ENCODE results near the gene SOX4.

Gene SOX4

GRCh38 chr6:21609881-21610329 lies 16.4 kb downstream of the SOX4 start:
- TF ChIP-seq ZFP3 (CRISPR knock-in tag; IDR thresholded peaks at IDR 0.05) = no peak
- no peak for ATAC-seq

- TF ChIP-seq TOX (CRISPR knock-in tag; IDR thresholded peaks at IDR 0.05; ENCODE audit: borderline replicate concordance) (no peak), ZFP3 (CRISPR knock-in tag; IDR thresholded peaks at IDR 0.05) (no peak), ZNF565 (CRISPR knock-in tag; conservative IDR thresholded peaks at IDR 0.05; ENCODE audit: low read depth) (no peak), RARB (CRISPR knock-in tag; IDR thresholded peaks at IDR 0.05) (no peak), ESRRG (CRISPR knock-in tag; IDR thresholded peaks at IDR 0.05) (no peak), OSR1 (CRISPR knock-in tag; IDR thresholded peaks at IDR 0.05) (no peak), ZNF70 (CRISPR knock-in tag; IDR thresholded peaks at IDR 0.05) (no peak), ARNTL (CRISPR knock-in tag; IDR thresholded peaks at IDR 0.05; ENCODE audit: borderline replicate concordance, low read depth) (no peak), BACH2 (CRISPR knock-in tag; IDR thresholded peaks at IDR 0.05; ENCODE audit: borderline replicate concordance) (no peak), TSHZ2 (CRISPR knock-in tag; IDR thresholded peaks at IDR 0.05) (no peak), CREB5 (CRISPR knock-in tag; IDR thresholded peaks at IDR 0.05; ENCODE audit: low read depth) (no peak), POU6F1 (CRISPR knock-in tag; IDR thresholded peaks at IDR 0.05; ENCODE audit: borderline replicate concordance, low read depth) (no peak), ZFP30 (CRISPR knock-in tag; IDR thresholded peaks at IDR 0.05) (no peak), ISL1 (CRISPR knock-in tag; IDR thresholded peaks at IDR 0.05) (no peak)
- TF ChIP-seq, protein P1, sequence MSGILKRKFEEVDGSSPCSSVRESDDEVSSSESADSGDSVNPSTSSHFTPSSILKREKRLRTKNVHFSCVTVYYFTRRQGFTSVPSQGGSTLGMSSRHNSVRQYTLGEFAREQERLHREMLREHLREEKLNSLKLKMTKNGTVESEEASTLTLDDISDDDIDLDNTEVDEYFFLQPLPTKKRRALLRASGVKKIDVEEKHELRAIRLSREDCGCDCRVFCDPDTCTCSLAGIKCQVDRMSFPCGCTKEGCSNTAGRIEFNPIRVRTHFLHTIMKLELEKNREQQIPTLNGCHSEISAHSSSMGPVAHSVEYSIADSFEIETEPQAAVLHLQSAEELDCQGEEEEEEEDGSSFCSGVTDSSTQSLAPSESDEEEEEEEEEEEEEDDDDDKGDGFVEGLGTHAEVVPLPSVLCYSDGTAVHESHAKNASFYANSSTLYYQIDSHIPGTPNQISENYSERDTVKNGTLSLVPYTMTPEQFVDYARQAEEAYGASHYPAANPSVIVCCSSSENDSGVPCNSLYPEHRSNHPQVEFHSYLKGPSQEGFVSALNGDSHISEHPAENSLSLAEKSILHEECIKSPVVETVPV (CRISPR knock-in tag; IDR thresholded peaks at IDR 0.05) = no peak
- ATAC-seq = no peak
Measured at GRCh38 chr6:21610341-21610740, 16.8 kb downstream of the SOX4 start.

GRCh38 chr6:21611485-21611884 lies 17.9 kb downstream of the SOX4 start:
- ATAC-seq = no peak
- no peak for TF ChIP-seq ZNF70 (CRISPR knock-in tag; IDR thresholded peaks at IDR 0.05)
- TF ChIP-seq ESRRG (CRISPR knock-in tag; IDR thresholded peaks at IDR 0.05) = no peak
- TF ChIP-seq POU6F1 (CRISPR knock-in tag; IDR thresholded peaks at IDR 0.05; ENCODE audit: borderline replicate concordance, low read depth) = no peak
- TF ChIP-seq TCF4 (CRISPR knock-in tag; IDR thresholded peaks at IDR 0.05; ENCODE audit: borderline replicate concordance) = no peak
- TF ChIP-seq, protein P1 (CRISPR knock-in tag; IDR thresholded peaks at IDR 0.05) = no peak
